Small intestine (tissue), 7 donors: Measurements from ENCODE around the gene PIP5K1C. TPM values are rescaled to one million over a fixed set of nuclear protein-coding genes. Genes with fewer than 3 reads are reported as not detected.

Experiments
- DNase-seq, 2 donors: peaks; one replicate each; pipeline versions ENCODE4 v3.0.0 to v3.0.0-alpha.2; 2013
- FAIRE-seq: peaks from 2 replicates; lab custom pipeline; 2012; peaks lifted over from hg19 to GRCh38; lab: Jason Lieb, UNC
- H3K27ac ChIP-seq, 3 donors: one replicate each; pipeline ENCODE4 v1.5.1; 2013; ENCODE audit warnings: low read length in 2 of 3, mild to moderate bottlenecking in 2 of 3, control low read depth in 1 of 3, inconsistent platforms in 1 of 3, low read depth in 1 of 3, moderate library complexity in 1 of 3
- H3K27me3 ChIP-seq, 3 donors: one replicate each; pipeline ENCODE4 v1.6.1; 2013; ENCODE audit warnings: low read length in 3 of 3, inconsistent platforms in 1 of 3; ENCODE audit not compliant: control insufficient read depth in 3 of 3, insufficient read depth in 3 of 3
- H3K36me3 ChIP-seq, 3 donors: one replicate each; pipeline ENCODE4 v1.6.1; 2013; ENCODE audit warnings: low read length in 3 of 3, inconsistent platforms in 1 of 3, low read depth in 1 of 3, mild to moderate bottlenecking in 1 of 3, moderate library complexity in 1 of 3; ENCODE audit not compliant: control insufficient read depth in 3 of 3, insufficient read depth in 2 of 3
- H3K4me1 ChIP-seq, 3 donors: one replicate each; pipeline ENCODE4 v1.6.1; 2013; ENCODE audit warnings: low read length in 2 of 3, inconsistent platforms in 1 of 3, low read depth in 1 of 3, mild to moderate bottlenecking in 1 of 3, moderate library complexity in 1 of 3; ENCODE audit not compliant: control insufficient read depth in 3 of 3, insufficient read depth in 2 of 3
- H3K4me3 ChIP-seq, 3 donors: one replicate each; pipeline ENCODE4 v1.5.1; 2013; ENCODE audit warnings: low read length in 3 of 3, control low read depth in 1 of 3, inconsistent platforms in 1 of 3, low read depth in 1 of 3, mild to moderate bottlenecking in 1 of 3, moderate library complexity in 1 of 3
- H3K9me3 ChIP-seq, 2 donors: one replicate each; pipeline ENCODE4 v1.6.1; 2013; ENCODE audit warnings: low read depth in 1 of 2, low read length in 1 of 2; ENCODE audit not compliant: control insufficient read depth in 2 of 2, insufficient read depth in 1 of 2
- WGBS, 3 donors: extraction: QIAGEN DNeasy Blood & Tissue Kit; methylation state at CpG; one replicate each; pipeline ENCODE4 v1.1.7; 2013; 5-methylcytosine and 5-hydroxymethylcytosine counted together
- polyA plus RNA-seq, 4 donors: library from polyadenylated mRNA; stranded (reverse) in 3 of 4; unstranded in 1 of 4; fragments of 200-250 nt in 3 of 4; fragments of 120-200 nt in 1 of 4; gene quantifications; one replicate each; pipeline versions ENCODE4 v1.2.1 to v1.2.3, GENCODE V29; 2013
- donor health status: healthy with polysubstance abuse.
- donor health status: control.
- donor health status: control.
- donor health status: Bipolar disorder and iron deficiency.
- donor health status: healthy.

Gene PIP5K1C
- polyA plus RNA-seq, 4 donors: 7.3 to 19.5 (median 13.5) TPM

GRCh38 chr19:3716147-3716668, 15.9 kb upstream of the PIP5K1C start:
- DNase-seq (peak in 1 of 2 donors; percentile 74), FAIRE-seq (no peak)
- no peaks in the 10 kb centered on the region for H3K27me3 ChIP-seq
- peaks cover 0 to 33% (median 6%) of the 10 kb centered on the region in 3 donors for H3K4me1 ChIP-seq
- WGBS, 3 donors: 51 to 78% (median 60%) methylated on average over 16 of the region's 16 CpGs
- H3K36me3 ChIP-seq: peaks cover 0 to 33% (median 0%) of the 10 kb centered on the region in 3 donors
- peak overlapping the region in 1 of 3 donors; percentile 67 for H3K27ac ChIP-seq
- H3K9me3 ChIP-seq: no peaks in the 10 kb centered on the region
- H3K4me3 ChIP-seq: no peak overlapping the region

GRCh38 chr19:3712663-3713611, 12.7 kb upstream of the PIP5K1C start:
- Histone ChIP-seq H3K4me3 (peak overlapping the region in 1 of 3 donors; percentile 33), H3K9me3 (no peaks in the 10 kb centered on the region), H3K4me1 (peaks cover 0 to 29% (median 6%) of the 10 kb centered on the region in 3 donors), H3K27me3 (peaks cover 0 to 1% (median 0%) of the 10 kb centered on the region in 3 donors), H3K36me3 (peaks cover 0 to 31% (median 0%) of the 10 kb centered on the region in 3 donors), H3K27ac (peak overlapping the region; percentile 79 to 86 (median 81))
- WGBS, 3 donors: 23 to 38% (median 31%) methylated on average over 23 of the region's 23 CpGs
- no peak for FAIRE-seq
- peak; percentile 79 to 92 for DNase-seq

DNA sequence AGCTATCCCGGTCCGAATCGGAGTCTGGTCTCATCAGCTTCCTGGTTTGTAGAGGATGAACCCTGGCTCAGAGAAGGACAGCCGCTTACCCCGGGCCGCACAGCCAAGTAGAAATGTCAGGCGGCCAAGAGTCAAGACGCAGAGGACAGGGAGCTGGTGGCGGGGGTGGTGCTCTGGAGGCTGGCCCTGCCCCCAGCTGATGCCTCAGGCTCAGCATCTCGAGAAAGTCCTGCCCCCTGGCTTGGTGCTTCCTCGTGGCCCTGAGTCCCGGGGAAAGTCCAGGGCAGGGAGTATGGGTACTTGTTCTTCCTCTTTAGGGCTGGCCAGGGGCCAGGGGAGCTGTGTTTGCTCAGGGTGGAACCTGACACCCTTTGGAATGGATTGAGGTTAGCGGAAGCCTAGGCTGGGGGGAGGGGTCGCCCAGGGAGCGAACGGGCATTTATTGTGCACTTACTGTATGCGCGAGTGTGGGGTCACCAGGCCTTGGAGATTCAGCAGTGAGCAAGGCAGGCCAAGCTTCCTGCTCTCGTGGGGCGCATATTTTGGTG, 10.1 kb upstream of the PIP5K1C start:
- Histone ChIP-seq H3K27ac (peak overlapping the region; percentile 93 to 96 (median 94)), H3K27me3 (peaks cover 0 to 1% (median 0%) of the 10 kb centered on the region in 3 donors), H3K36me3 (peaks cover 0 to 17% (median 0%) of the 10 kb centered on the region in 3 donors), H3K9me3 (no peaks in the 10 kb centered on the region), H3K4me1 (peaks cover 0 to 33% (median 6%) of the 10 kb centered on the region in 3 donors), H3K4me3 (peak overlapping the region in 2 of 3 donors; percentile 63 to 71)
- DNase-seq (peak; percentile 97 to 100), FAIRE-seq (no peak)
- 13 to 31% (median 14%) methylated on average over 20 of the region's 20 CpGs for WGBS, 3 donors

DNA sequence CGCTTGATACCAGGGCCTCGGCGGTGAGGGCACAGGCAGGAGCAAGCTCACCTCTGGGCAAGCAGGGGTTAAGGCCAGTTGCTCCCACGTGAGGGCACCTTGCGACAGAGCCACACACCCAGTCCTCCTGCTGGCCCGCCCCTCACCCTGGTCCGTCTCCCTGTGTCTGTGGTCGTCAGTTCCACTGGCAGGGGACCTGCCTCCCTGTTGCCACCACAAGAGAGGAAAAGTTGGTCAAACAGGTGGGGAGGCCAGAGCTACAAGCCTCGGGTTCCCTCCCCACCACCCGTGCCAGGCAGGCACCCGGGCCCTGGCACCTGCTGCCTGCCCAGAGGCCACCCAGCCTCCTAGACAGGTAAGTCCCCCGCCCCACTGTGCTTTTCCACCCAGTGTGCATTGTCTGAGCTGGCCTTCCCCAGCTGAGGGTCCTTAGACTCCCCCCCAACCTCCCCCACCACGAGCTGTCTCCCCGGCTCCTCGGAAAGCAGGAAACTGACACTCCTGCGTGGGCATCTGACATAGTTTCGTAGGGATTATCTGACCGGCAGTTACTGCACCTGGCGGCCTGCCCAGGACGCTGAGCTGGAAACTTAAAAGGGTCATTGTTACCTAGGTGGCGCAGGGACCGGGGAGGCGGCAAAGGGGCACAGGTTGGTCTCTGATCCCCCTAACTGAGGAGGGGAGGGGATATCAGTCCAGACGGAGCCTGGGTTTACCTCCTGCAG, 8.1 kb upstream of the PIP5K1C start, which contains the start of gene TJP3:
TJP3 (plus strand) TSS at position 178 of the 725 bp plus-strand sequence. CDS start 20,049 bp downstream, outside the sequence.
- H3K36me3 ChIP-seq: peaks cover 0 to 9% (median 0%) of the 10 kb centered on the region in 3 donors
- peaks cover 0 to 32% (median 6%) of the 10 kb centered on the region in 3 donors for H3K4me1 ChIP-seq
- H3K27me3 ChIP-seq: peaks cover 0 to 1% (median 0%) of the 10 kb centered on the region in 3 donors
- peak within 1 kb of the TSS; percentile 63 to 71 (median 67) for H3K4me3 ChIP-seq
- FAIRE-seq (no peak), DNase-seq (peak; percentile 90 to 91)
- no peaks in the 10 kb centered on the region for H3K9me3 ChIP-seq
- H3K27ac ChIP-seq: peak within 1 kb of the TSS; percentile 93 to 96 (median 94)
- WGBS, 3 donors: 9 to 23% (median 23%) methylated on average over 23 to 24 of the region's 24 CpGs

DNA sequence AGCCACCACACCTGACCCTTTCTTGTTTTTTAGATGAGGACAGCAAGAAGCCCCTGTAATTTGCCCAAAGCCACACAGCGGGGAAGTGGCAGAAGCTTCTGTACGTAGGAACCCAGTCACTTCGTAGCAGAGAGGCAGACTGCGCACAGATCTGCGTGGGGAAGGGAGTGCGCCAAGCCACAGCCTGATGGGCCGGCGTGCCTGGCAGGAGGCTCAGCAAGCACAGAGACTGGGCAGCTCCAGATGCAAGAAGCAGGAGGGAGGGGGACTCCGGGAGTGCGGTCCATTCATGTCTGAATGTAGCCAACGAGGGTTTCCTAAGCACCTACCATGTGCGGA, 7.6 kb upstream of the PIP5K1C start:
- FAIRE-seq (no peak), DNase-seq (no peak)
- peaks cover 0 to 1% (median 0%) of the 10 kb centered on the region in 3 donors for H3K27me3 ChIP-seq
- H3K27ac ChIP-seq: peak overlapping the region; percentile 93 to 96 (median 94)
- H3K9me3 ChIP-seq: no peaks in the 10 kb centered on the region
- 22 to 70% (median 48%) methylated on average over 12 of the region's 12 CpGs for WGBS, 3 donors
- peak overlapping the region in 2 of 3 donors; percentile 63 to 71 for H3K4me3 ChIP-seq
- peaks cover 0 to 27% (median 6%) of the 10 kb centered on the region in 3 donors for H3K4me1 ChIP-seq
- peaks cover 0 to 9% (median 0%) of the 10 kb centered on the region in 3 donors for H3K36me3 ChIP-seq

DNA sequence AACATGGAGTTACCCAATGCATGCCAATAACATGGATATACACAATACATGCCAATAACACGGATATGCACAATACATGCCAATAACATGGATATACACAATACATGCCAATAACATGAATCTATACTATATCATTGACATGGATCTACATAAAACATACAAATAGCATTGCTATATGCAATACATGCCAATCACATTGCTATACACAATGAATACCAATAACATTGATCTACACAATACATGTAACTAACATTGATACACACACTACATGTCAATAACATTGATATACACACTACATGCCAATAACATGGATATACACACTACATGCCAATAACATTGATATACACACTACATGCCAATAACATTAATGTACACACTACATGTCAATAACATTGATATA, 932 bp upstream of the PIP5K1C start:
- no peak for DNase-seq
- H3K27me3 ChIP-seq: no peaks in the 10 kb centered on the region
- H3K27ac ChIP-seq: no peak overlapping the region
- H3K9me3 ChIP-seq: no peaks in the 10 kb centered on the region
- no peak for FAIRE-seq
- peaks cover 0 to 7% (median 0%) of the 10 kb centered on the region in 3 donors for H3K36me3 ChIP-seq
- H3K4me3 ChIP-seq: no peak overlapping the region
- WGBS, 3 donors: 0 to 15% (median 14%) methylated on average over 1 of the region's 1 CpG
- peaks cover 0 to 12% (median 0%) of the 10 kb centered on the region in 3 donors for H3K4me1 ChIP-seq

DNA sequence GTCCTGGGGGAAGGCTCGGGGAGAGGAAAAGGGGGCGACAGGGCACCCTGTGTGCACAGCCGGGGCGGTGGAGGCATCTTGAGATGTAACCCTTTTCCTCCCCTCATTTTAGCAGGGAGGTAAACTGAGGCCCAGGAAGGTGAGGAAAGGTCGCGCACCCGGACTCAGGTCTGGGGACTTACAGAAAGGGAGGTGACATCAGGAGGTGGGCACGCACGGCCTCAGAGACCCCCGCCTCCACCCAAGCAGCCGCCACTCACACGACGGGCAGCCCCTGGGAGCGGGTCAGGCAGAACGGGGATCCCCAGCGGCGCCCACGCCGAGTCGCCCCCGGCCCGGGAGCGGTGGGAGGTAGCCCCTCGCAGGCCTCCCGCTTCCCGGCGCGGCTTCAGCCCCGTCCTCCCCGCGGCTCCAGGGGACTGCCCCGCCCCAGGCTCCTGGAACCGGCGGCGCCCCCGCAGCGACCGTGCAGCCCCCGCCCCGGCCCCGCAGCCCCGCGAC, 477 bp downstream of the PIP5K1C start:
- no peaks in the 10 kb centered on the region for H3K27me3 ChIP-seq
- H3K36me3 ChIP-seq: peaks cover 0 to 17% (median 0%) of the 10 kb centered on the region in 3 donors
- DNase-seq (no peak), FAIRE-seq (no peak)
- peak overlapping the region; percentile 77 to 96 (median 84) for H3K4me3 ChIP-seq
- 1% methylated on average over 28 to 43 of the region's 43 CpGs for WGBS, 3 donors
- no peaks in the 10 kb centered on the region for H3K9me3 ChIP-seq
- H3K27ac ChIP-seq: peak overlapping the region; percentile 34 to 74 (median 45)
- peaks cover 0 to 12% (median 0%) of the 10 kb centered on the region in 3 donors for H3K4me1 ChIP-seq
